GM12865 (cell line): ENCODE measurements around the gene ALDH1A3.

Source experiments
- DNase-seq: peaks from one replicate; pipeline ENCODE4 v3.0.0; 2010; ENCODE audit warnings: low read depth
- H3K4me3 ChIP-seq: 2 replicates; pipeline ENCODE4 v1.5.1; 2011; ENCODE audit warnings: mild to moderate bottlenecking, low read depth, low read length, control low read depth
- TF ChIP-seq, protein P1 (sequence below): IDR thresholded peaks from 2 replicates; pipeline ENCODE4 v1.5.1; 2011; ENCODE audit warnings: low read length, control low read depth, low read depth, inconsistent platforms; ENCODE audit not compliant: insufficient read depth; ENCODE audit errors: missing control alignments

Gene ALDH1A3

DNA sequence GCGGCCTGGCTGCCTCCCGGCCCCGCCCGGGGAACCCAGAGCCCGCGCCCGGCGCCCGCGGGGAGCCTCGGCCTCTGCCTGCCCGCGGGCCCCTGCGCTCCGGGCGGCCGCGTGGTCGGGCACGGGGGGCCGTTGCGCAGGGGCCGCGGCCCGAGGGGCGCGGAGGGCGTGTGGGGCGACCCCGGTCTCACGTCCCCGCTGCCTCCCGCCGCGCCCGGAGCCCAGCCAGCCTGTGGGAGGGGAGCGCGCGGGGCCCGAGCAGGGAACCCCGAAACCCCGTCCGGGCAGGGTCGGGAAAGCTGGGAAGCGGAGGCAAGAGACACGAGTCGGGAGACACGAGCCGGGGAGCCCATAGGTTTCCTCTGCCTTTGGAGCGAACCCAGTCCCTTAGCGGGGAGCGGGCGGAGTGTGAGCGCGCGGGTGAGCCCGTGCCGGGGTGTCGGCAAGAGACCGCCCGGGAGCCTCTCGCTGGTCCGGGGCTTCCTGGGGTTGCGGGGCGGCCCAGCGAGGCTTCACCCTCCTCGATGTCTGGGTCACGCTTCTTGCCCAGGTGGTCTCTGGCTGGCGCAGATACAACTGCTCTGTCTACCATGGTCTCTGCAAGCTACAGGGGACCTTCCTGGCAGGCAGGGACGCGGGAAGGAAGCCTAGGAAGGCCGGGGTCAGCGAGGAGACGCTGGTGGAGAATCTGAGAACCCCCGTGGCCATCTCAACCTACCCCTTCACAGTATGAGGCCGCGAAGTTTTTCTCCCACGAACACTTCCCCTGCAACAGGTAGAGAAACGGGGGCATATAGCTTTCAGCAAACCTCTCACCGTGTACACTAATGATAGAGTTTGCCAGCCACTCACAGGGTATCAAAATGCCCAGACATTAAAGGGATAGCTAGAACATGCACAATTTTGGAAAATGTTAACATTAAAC, 40.1 kb downstream of the ALDH1A3 start:
- TF ChIP-seq, protein P1, sequence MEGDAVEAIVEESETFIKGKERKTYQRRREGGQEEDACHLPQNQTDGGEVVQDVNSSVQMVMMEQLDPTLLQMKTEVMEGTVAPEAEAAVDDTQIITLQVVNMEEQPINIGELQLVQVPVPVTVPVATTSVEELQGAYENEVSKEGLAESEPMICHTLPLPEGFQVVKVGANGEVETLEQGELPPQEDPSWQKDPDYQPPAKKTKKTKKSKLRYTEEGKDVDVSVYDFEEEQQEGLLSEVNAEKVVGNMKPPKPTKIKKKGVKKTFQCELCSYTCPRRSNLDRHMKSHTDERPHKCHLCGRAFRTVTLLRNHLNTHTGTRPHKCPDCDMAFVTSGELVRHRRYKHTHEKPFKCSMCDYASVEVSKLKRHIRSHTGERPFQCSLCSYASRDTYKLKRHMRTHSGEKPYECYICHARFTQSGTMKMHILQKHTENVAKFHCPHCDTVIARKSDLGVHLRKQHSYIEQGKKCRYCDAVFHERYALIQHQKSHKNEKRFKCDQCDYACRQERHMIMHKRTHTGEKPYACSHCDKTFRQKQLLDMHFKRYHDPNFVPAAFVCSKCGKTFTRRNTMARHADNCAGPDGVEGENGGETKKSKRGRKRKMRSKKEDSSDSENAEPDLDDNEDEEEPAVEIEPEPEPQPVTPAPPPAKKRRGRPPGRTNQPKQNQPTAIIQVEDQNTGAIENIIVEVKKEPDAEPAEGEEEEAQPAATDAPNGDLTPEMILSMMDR = no peak
- H3K4me3 ChIP-seq = peak overlapping the region; percentile 88
- DNase-seq = peak; percentile 38

DNA sequence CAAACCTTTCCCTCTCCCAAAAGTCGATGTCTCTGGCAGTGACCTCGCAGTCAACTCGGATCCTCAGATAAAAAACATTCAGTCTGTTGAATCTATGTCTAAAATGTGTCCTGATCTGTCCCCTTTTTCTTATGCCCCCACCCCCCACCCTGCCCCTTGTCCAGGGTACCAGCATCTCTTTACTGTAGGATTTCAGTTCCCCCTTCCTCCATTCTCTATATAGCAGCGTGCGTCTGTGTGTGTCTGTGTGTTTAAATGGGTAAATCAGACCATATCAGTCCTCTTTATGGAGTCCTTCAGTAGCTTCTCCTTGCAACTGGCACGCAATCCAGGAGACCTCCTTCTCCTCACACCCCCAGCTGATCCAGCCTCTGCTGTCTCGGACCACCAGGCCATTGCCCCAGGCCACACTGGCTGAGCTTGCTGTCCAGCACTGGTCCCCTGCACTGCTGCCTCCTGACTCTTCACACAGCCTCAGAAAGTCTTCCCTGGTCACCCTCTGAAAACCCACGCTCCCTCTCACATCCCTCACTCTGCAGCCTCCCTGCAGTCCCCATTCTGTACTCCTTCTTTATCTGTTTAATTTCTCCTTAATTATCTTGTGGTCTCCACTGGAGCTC, 41.0 kb downstream of the ALDH1A3 start:
- peak; percentile 47 for DNase-seq
- H3K4me3 ChIP-seq = peak overlapping the region; percentile 88
- TF ChIP-seq, protein P1 = no peak

DNA sequence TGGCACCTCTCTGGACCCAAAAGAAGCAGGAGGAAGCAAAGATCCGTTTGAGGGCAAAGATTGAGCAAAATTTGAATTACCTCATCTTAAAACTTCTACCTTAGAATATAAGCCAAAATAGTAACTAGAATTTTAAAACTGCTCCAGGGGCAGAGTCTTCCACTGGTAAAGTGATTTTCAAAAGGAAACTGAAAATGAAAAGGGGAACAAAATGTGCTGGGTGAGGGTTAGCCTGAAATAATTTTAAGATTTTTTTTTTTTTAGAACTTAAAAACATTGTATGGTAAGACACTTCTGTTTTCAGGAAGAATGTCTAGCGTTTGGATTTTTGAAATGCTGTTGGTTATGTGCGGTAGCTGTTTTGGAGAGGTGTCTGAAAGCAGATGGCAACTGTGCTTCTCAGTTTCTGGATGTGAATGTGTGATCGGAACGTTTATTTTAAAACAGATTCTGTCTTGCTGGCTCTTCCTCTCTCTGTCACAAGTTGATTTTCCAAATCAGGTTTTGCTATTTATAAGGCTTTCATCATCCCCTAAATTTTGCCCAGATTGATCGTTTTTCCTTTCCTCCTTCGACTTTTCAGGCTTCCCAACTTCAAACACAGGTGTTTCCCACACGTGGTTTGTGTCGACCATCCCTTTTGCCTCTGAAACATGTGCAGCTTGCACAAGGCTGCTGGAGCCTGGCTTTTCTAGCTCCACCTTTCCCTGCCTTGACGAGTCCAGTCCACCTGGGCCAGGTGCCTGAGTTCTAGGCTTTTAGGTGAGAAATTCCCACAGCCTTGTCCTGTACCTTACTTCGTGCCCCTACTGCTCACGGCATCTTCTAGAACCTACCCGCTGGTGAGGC, 42.8 kb downstream of the ALDH1A3 start:
- peak overlapping the region; percentile 88 for H3K4me3 ChIP-seq

DNA sequence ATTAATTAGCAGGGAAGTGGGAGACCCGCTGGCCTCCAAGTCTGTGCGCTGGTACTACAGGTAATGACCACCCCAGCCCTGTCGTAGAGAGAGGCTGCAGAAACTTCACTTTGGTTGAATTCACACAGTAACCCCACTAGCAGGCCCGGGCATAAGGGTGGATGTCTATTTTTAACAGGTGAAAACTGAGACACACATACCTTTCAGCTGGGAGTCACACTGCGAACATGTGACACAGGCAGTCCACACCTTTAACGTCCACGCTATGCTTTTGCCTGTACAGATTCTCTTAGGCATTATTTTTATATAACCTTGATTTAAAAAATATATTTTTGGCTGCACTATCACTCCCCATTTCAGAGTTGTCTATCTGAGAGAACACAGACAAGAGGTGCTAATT, 43.4 kb downstream of the ALDH1A3 start:
- TF ChIP-seq, protein P1 = no peak
- DNase-seq = peak; percentile 50

More for the DNA sequence above, 42.8 kb downstream of the ALDH1A3 start:
- TF ChIP-seq, protein P1 = no peak
- peak; percentile 57 for DNase-seq

DNA sequence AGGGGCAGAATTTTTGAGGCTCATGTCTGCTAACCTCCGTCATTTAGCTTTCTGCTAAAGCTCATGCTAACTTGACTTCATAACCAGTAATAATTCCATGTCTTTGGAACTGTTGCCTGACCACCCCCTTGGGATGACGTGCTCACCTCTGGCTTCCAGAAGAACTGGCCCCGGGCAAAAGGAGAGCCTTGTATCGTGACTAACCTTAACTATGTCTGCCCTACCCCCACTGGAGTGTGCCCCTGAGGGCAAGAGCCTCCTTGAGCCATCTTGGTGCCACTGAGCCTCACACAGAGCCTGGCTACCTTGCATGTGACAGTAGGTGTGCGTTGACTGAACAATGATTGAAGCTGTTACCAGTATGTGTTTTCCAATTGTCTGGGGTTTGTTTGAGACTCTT, 44.3 kb downstream of the ALDH1A3 start:
- no peak overlapping the region for H3K4me3 ChIP-seq
- TF ChIP-seq, protein P1 = no peak
- no peak for DNase-seq

More for the DNA sequence above, 43.4 kb downstream of the ALDH1A3 start:
- peak overlapping the region; percentile 88 for H3K4me3 ChIP-seq

DNA sequence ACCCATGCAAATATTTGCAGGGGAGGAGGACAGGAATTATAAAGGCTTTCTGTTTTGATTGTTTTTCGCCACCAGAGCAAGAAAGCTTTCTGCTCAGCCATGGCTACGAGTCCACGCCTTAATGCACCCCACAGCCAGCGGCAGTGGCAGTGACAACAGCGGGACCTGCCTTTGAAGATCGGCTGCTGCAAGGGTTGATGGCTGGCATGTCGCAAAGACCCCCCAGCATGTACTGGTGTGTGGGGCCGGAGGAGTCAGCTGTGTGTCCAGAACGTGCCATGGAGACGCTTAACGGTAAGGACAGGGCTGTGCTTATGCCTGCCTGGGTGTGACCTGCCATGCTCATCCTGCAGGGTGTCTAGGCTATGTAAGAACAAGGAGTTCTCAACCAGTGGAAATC, 44.8 kb downstream of the ALDH1A3 start:
- TF ChIP-seq, protein P1 = no peak
- H3K4me3 ChIP-seq = no peak overlapping the region
- no peak for DNase-seq
